Measurements from ENCODE around the gene C2CD3.

DNA sequence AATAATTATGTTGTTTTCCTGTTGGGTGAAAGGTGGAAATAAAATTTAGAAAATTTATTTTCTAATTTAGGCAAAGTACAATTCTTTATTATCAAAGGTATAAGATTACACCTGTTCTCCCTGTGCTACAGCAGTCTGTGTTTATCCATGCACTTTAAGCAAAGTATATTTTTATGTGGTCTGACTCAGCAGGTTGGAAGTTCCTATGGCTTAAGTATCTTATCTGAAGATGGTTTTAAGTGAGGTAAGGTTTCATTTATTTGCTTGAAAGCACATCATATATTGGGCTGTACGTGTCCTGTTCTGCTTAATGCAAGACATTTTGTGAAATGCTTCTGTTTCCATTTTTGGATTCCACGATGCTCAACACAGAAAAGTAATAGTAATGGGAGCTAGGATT is 14.9 kb upstream of the C2CD3 start:
- TF ChIP-seq, protein P1, sequence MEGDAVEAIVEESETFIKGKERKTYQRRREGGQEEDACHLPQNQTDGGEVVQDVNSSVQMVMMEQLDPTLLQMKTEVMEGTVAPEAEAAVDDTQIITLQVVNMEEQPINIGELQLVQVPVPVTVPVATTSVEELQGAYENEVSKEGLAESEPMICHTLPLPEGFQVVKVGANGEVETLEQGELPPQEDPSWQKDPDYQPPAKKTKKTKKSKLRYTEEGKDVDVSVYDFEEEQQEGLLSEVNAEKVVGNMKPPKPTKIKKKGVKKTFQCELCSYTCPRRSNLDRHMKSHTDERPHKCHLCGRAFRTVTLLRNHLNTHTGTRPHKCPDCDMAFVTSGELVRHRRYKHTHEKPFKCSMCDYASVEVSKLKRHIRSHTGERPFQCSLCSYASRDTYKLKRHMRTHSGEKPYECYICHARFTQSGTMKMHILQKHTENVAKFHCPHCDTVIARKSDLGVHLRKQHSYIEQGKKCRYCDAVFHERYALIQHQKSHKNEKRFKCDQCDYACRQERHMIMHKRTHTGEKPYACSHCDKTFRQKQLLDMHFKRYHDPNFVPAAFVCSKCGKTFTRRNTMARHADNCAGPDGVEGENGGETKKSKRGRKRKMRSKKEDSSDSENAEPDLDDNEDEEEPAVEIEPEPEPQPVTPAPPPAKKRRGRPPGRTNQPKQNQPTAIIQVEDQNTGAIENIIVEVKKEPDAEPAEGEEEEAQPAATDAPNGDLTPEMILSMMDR (conservative IDR thresholded peaks at IDR 0.05 in 1 of 2, IDR thresholded peaks at IDR 0.05 in 1 of 2; ENCODE audit: low read depth in 1 of 2, low read length in 2 of 2) = no peak
- no peak for TF ChIP-seq EZH2 (IDR thresholded peaks at IDR 0.05; ENCODE audit: low read length, missing control alignments)
